HEK293 (cell line): ENCODE results near the gene FLOT2.
A peak's percentile ranks its signal among the peaks of the same experiment; 100 is the strongest.

Source experiments
- CTCF ChIA-PET: fragments of 350-600 bp; formaldehyde crosslinking; extraction: SDS; loops from one replicate; lab custom pipeline; 2021; ENCODE audit warnings: antibody characterized with exemption; lab: Yijun Ruan, JAX
- POLR2A ChIA-PET: fragments of 300-600 bp; formaldehyde crosslinking; extraction: SDS; loops from one replicate; lab custom pipeline; 2020; ENCODE audit warnings: antibody characterized with exemption, inconsistent platforms; lab: Yijun Ruan, JAX
- H3K27ac ChIP-seq: fragments of 200-500 bp; sonication (Bioruptor generic); 2 replicates; pipeline ENCODE4 v1.5.1; 2014; ENCODE audit warnings: low read depth, low read length, control low read depth, inconsistent platforms; ENCODE audit errors: extremely low read depth
- H3K36me3 ChIP-seq, 2 experiments: fragments of 200-500 bp in 1 of 2; sonication (Bioruptor generic) in 1 of 2; 1 replicate in 1 of 2; 2 replicates in 1 of 2; pipeline ENCODE4 v1.5.1; 2014 to 2017; ENCODE audit warnings: inconsistent platforms in 2 of 2, low read length in 2 of 2; ENCODE audit not compliant: control insufficient read depth in 2 of 2, insufficient read depth in 1 of 2
- H3K4me1 ChIP-seq: fragments of 200-500 bp; sonication (Bioruptor generic); 2 replicates; pipeline ENCODE4 v1.5.1; 2014; ENCODE audit warnings: mild to moderate bottlenecking, low read length, inconsistent platforms; ENCODE audit not compliant: control insufficient read depth, insufficient read depth
- H3K4me3 ChIP-seq: 2 replicates; pipeline ENCODE4 v1.5.1; 2011; ENCODE audit warnings: low read depth, mild to moderate bottlenecking, control low read depth, low read length, moderate library complexity
- H3K9me3 ChIP-seq: fragments of 200-500 bp; sonication (Bioruptor generic); 2 replicates; pipeline ENCODE4 v1.5.1; 2014; ENCODE audit warnings: low read depth, low read length, inconsistent platforms; ENCODE audit not compliant: control insufficient read depth, insufficient read depth
- GLIS1 ChIP-seq: fragments of 450-650 bp; formaldehyde crosslinking; IDR thresholded peaks from 2 replicates; pipeline ENCODE4 v1.5.1; 2016; ENCODE audit warnings: missing biosample characterization, missing genetic modification characterization
- HOXC10 ChIP-seq: sonication (generic); formaldehyde crosslinking; IDR thresholded peaks from 2 replicates; pipeline ENCODE4 v1.8.1; 2023; ENCODE audit warnings: mild to moderate bottlenecking, missing genetic modification reagents
- HOXD13 ChIP-seq: sonication (generic); formaldehyde crosslinking; IDR thresholded peaks from 2 replicates; pipeline ENCODE4 v1.8.0; 2022; ENCODE audit warnings: missing genetic modification reagents, borderline replicate concordance
- KLF17 ChIP-seq: fragments of 450-650 bp; formaldehyde crosslinking; IDR thresholded peaks from 2 replicates; pipeline ENCODE4 v1.5.1; 2016; ENCODE audit warnings: missing biosample characterization, missing genetic modification characterization
- KLF7 ChIP-seq: fragments of 450-650 bp; formaldehyde crosslinking; IDR thresholded peaks from 2 replicates; pipeline ENCODE4 v1.5.1; 2016; ENCODE audit warnings: missing biosample characterization, missing genetic modification characterization, borderline replicate concordance
- KLF9 ChIP-seq: fragments of 450-650 bp; formaldehyde crosslinking; IDR thresholded peaks from 2 replicates; pipeline ENCODE4 v1.5.1; 2016; ENCODE audit warnings: missing biosample characterization, missing genetic modification characterization, low read depth
- PRDM1 ChIP-seq: fragments of 450-650 bp; formaldehyde crosslinking; IDR thresholded peaks from 2 replicates; pipeline ENCODE4; 2016; ENCODE audit warnings: missing biosample characterization, missing genetic modification characterization
- ZBTB20 ChIP-seq: fragments of 450-650 bp; formaldehyde crosslinking; IDR thresholded peaks from 2 replicates; pipeline ENCODE4 v1.5.1; 2016; ENCODE audit warnings: missing biosample characterization, missing genetic modification characterization
- ZNF2 ChIP-seq: fragments of 450-650 bp; formaldehyde crosslinking; IDR thresholded peaks from 2 replicates; pipeline ENCODE4 v1.5.1; 2016; ENCODE audit warnings: missing biosample characterization, missing genetic modification characterization
- ZNF214 ChIP-seq: fragments of 450-650 bp; formaldehyde crosslinking; IDR thresholded peaks from 2 replicates; pipeline ENCODE4 v1.5.1; 2017; ENCODE audit warnings: missing biosample characterization, mild to moderate bottlenecking, missing genetic modification characterization, borderline replicate concordance
- ZNF24 ChIP-seq: fragments of 450-650 bp; formaldehyde crosslinking; IDR thresholded peaks from 2 replicates; pipeline ENCODE4 v1.5.1; 2016; ENCODE audit warnings: missing biosample characterization, missing genetic modification characterization
- ZNF274 ChIP-seq, 2 experiments: fragments of 200-500 bp in 1 of 2; fragments of 450-650 bp in 1 of 2; sonication (Bioruptor generic) in 1 of 2; formaldehyde crosslinking in 1 of 2; IDR thresholded peaks; 2 replicates each; pipeline versions ENCODE4 v1.5.1 to v1.6.1; 2014 to 2016; ENCODE audit warnings: borderline replicate concordance in 1 of 2, inconsistent platforms in 1 of 2, low read length in 1 of 2, missing biosample characterization in 1 of 2, missing genetic modification characterization in 1 of 2
- ZNF398 ChIP-seq: fragments of 450-650 bp; formaldehyde crosslinking; IDR thresholded peaks from 2 replicates; pipeline ENCODE4 v1.5.1; 2017; ENCODE audit warnings: missing biosample characterization, missing genetic modification characterization
- ZNF549 ChIP-seq: fragments of 450-650 bp; IDR thresholded peaks from 2 replicates; pipeline ENCODE4 v1.5.1; 2018; ENCODE audit warnings: missing biosample characterization, missing genetic modification characterization, mild to moderate bottlenecking, inconsistent platforms, moderate library complexity
- ZNF596 ChIP-seq: fragments of 450-650 bp; IDR thresholded peaks from 2 replicates; pipeline ENCODE4 v1.5.0; 2018; ENCODE audit warnings: missing biosample characterization, mild to moderate bottlenecking, missing genetic modification characterization, moderate library complexity
- ZNF626 ChIP-seq: fragments of 450-650 bp; sonication (Bioruptor Pico); formaldehyde crosslinking; IDR thresholded peaks from 2 replicates; pipeline ENCODE4 v1.5.1; 2018; ENCODE audit warnings: missing biosample characterization, missing genetic modification characterization, inconsistent platforms
- ZNF707 ChIP-seq: fragments of 450-650 bp; formaldehyde crosslinking; IDR thresholded peaks from 2 replicates; pipeline ENCODE4 v1.5.1; 2016; ENCODE audit warnings: missing biosample characterization, missing genetic modification characterization

Gene FLOT2

GRCh38 chr17:28882154-28882895 is 15.2 kb downstream of the FLOT2 start:
- H3K4me3 ChIP-seq: no peak overlapping the region
- H3K4me1 ChIP-seq: no peaks in the 10 kb centered on the region
- no peak for TF ChIP-seq ZNF24 (tag by site-specific recombination)
- H3K36me3 ChIP-seq: peaks cover 8 to 90% of the 10 kb centered on the region in 2 experiments; a peak in 2 of 3 replicates
- CTCF ChIA-PET: interaction anchor here (0.9 to 2.7 kb wide), 5 partner anchors 12 to 235 kb away, joined by 4 to 17 read pairs (median 5); no protein-coding TSS in a partner anchor
- POLR2A ChIA-PET: no interaction called here
- H3K9me3 ChIP-seq: no peaks in the 10 kb centered on the region
- no peak overlapping the region for H3K27ac ChIP-seq

GRCh38 chr17:28881533-28882056 is 15.9 kb downstream of the FLOT2 start:
- ChIA-PET CTCF (interaction anchor here (0.9 to 2.7 kb wide), 5 partner anchors 12 to 235 kb away, joined by 4 to 17 read pairs (median 5); no protein-coding TSS in a partner anchor), POLR2A (no interaction called here)
- Histone ChIP-seq H3K4me3 (no peak overlapping the region), H3K27ac (no peak overlapping the region), H3K36me3 (peaks cover 8 to 85% of the 10 kb centered on the region in 2 experiments; a peak in 2 of 3 replicates), H3K4me1 (no peaks in the 10 kb centered on the region), H3K9me3 (no peaks in the 10 kb centered on the region)
- no peak for TF ChIP-seq GLIS1 (tag by site-specific recombination)
- no peak for TF ChIP-seq ZNF707

GRCh38 chr17:28880572-28880945 is 17.0 kb downstream of the FLOT2 start:
- Histone ChIP-seq H3K9me3 (no peaks in the 10 kb centered on the region), H3K36me3 (peaks cover 8 to 76% of the 10 kb centered on the region in 2 experiments; a peak in 2 of 3 replicates), H3K4me3 (no peak overlapping the region), H3K4me1 (no peaks in the 10 kb centered on the region), H3K27ac (no peak overlapping the region)
- TF ChIP-seq ZNF214: no peak
- TF ChIP-seq KLF7: no peak
- no peak for TF ChIP-seq ZBTB20 (tag by site-specific recombination)
- no peak for TF ChIP-seq ZNF2
- TF ChIP-seq KLF9 (tag by site-specific recombination): no peak
- no peak for TF ChIP-seq HOXD13
- TF ChIP-seq HOXC10 (CRISPR knock-in tag): no peak
- no peak for TF ChIP-seq ZNF626 (tag by site-specific recombination)
- TF ChIP-seq KLF17: no peak
- TF ChIP-seq ZNF274 (IDR thresholded peaks at IDR 0.05; ENCODE audit: low read length): no peak
- TF ChIP-seq ZNF274 (tag by site-specific recombination; IDR thresholded peaks at IDR 0.05; ENCODE audit: borderline replicate concordance): no peak
- no peak for TF ChIP-seq GLIS1 (tag by site-specific recombination)
- CTCF ChIA-PET: interaction anchor here (0.5 to 5.3 kb wide), 5 partner anchors 22 to 153 kb away, joined by 4 to 64 read pairs (median 7); partner anchors contain the start of gene DHRS13
- POLR2A ChIA-PET: interaction anchor here (1.3 kb wide), 1 partner anchor 69 kb away, joined by 3 read pairs; no protein-coding TSS in a partner anchor

- TF ChIP-seq GLIS1 (tag by site-specific recombination): peak; percentile 41
- TF ChIP-seq ZNF549 (tag by site-specific recombination): no peak
- no peak for TF ChIP-seq ZNF398
- TF ChIP-seq KLF7: no peak
- TF ChIP-seq ZNF596 (tag by site-specific recombination): no peak
- TF ChIP-seq PRDM1 (tag by site-specific recombination): peak; percentile 73
- TF ChIP-seq, all 188 proteins: peak for 2
- no peaks in the 10 kb centered on the region for H3K9me3 ChIP-seq
- H3K4me1 ChIP-seq: no peaks in the 10 kb centered on the region
- ChIA-PET CTCF (interaction anchor here (0.5 to 5.3 kb wide), 12 partner anchors 18 to 163 kb away, joined by 3 to 64 read pairs (median 6); partner anchors contain the start of gene DHRS13), POLR2A (interaction anchor here (1.1 to 1.5 kb wide), 3 partner anchors 69 to 160 kb away, joined by 3 to 7 read pairs (median 5); partner anchors contain the start of gene RPL23A)
- no peak overlapping the region for H3K4me3 ChIP-seq
- H3K27ac ChIP-seq: no peak overlapping the region
- peaks cover 8 to 71% of the 10 kb centered on the region in 2 experiments; a peak in 2 of 3 replicates for H3K36me3 ChIP-seq
Observed at GRCh38 chr17:28879886-28880571, 17.5 kb downstream of the FLOT2 start.
